HEK293 (cell line): ENCODE results near the gene DSC1.

Experiments
- CTCF ChIA-PET: fragments of 350-600 bp; formaldehyde crosslinking; extraction: SDS; loops from one replicate; lab custom pipeline; 2021; ENCODE audit warnings: antibody characterized with exemption; lab: Yijun Ruan, JAX
- POLR2A ChIA-PET: fragments of 300-600 bp; formaldehyde crosslinking; extraction: SDS; loops from one replicate; lab custom pipeline; 2020; ENCODE audit warnings: antibody characterized with exemption, inconsistent platforms; lab: Yijun Ruan, JAX
- H3K27ac ChIP-seq: fragments of 200-500 bp; sonication (Bioruptor generic); 2 replicates; pipeline ENCODE4 v1.5.1; 2014; ENCODE audit warnings: low read depth, low read length, control low read depth, inconsistent platforms; ENCODE audit errors: extremely low read depth
- H3K36me3 ChIP-seq, 2 experiments: fragments of 200-500 bp in 1 of 2; sonication (Bioruptor generic) in 1 of 2; 1 replicate in 1 of 2; 2 replicates in 1 of 2; pipeline ENCODE4 v1.5.1; 2014 to 2017; ENCODE audit warnings: inconsistent platforms in 2 of 2, low read length in 2 of 2; ENCODE audit not compliant: control insufficient read depth in 2 of 2, insufficient read depth in 1 of 2
- H3K4me1 ChIP-seq: fragments of 200-500 bp; sonication (Bioruptor generic); 2 replicates; pipeline ENCODE4 v1.5.1; 2014; ENCODE audit warnings: mild to moderate bottlenecking, low read length, inconsistent platforms; ENCODE audit not compliant: control insufficient read depth, insufficient read depth
- H3K4me3 ChIP-seq: 2 replicates; pipeline ENCODE4 v1.5.1; 2011; ENCODE audit warnings: low read depth, mild to moderate bottlenecking, control low read depth, low read length, moderate library complexity
- H3K9me3 ChIP-seq: fragments of 200-500 bp; sonication (Bioruptor generic); 2 replicates; pipeline ENCODE4 v1.5.1; 2014; ENCODE audit warnings: low read depth, low read length, inconsistent platforms; ENCODE audit not compliant: control insufficient read depth, insufficient read depth
- HOXC10 ChIP-seq: sonication (generic); formaldehyde crosslinking; IDR thresholded peaks from 2 replicates; pipeline ENCODE4 v1.8.1; 2023; ENCODE audit warnings: mild to moderate bottlenecking, missing genetic modification reagents
- KLF16 ChIP-seq: fragments of 450-650 bp; formaldehyde crosslinking; IDR thresholded peaks from 2 replicates; pipeline ENCODE4 v1.5.1; 2017; ENCODE audit warnings: missing biosample characterization, missing genetic modification characterization
- PRDM1 ChIP-seq: fragments of 450-650 bp; formaldehyde crosslinking; IDR thresholded peaks from 2 replicates; pipeline ENCODE4; 2016; ENCODE audit warnings: missing biosample characterization, missing genetic modification characterization
- REPIN1 ChIP-seq: fragments of 450-650 bp; formaldehyde crosslinking; IDR thresholded peaks from 2 replicates; pipeline ENCODE4 v1.5.1; 2017; ENCODE audit warnings: missing biosample characterization, missing genetic modification characterization, low read depth
- TRIM28 ChIP-seq: IDR thresholded peaks from 2 replicates; pipeline ENCODE4 v1.6.1; 2011; ENCODE audit warnings: low read length, control low read depth, borderline replicate concordance
- ZBTB1 ChIP-seq: fragments of 450-650 bp; formaldehyde crosslinking; IDR thresholded peaks from 2 replicates; pipeline ENCODE4 v1.5.1; 2016; ENCODE audit warnings: missing biosample characterization, missing genetic modification characterization
- ZBTB8A ChIP-seq: fragments of 450-650 bp; formaldehyde crosslinking; IDR thresholded peaks from 2 replicates; pipeline ENCODE4 v1.5.1; 2016; ENCODE audit warnings: missing biosample characterization, missing genetic modification characterization
- ZNF146 ChIP-seq: fragments of 450-650 bp; formaldehyde crosslinking; IDR thresholded peaks from 2 replicates; pipeline ENCODE4 v1.5.1; 2016; ENCODE audit warnings: missing biosample characterization, missing genetic modification characterization
- ZNF350 ChIP-seq: fragments of 450-650 bp; formaldehyde crosslinking; IDR thresholded peaks from 2 replicates; pipeline ENCODE4 v1.5.0; 2017; ENCODE audit warnings: missing biosample characterization, mild to moderate bottlenecking, missing genetic modification characterization
- ZNF629 ChIP-seq: fragments of 450-650 bp; formaldehyde crosslinking; IDR thresholded peaks from 2 replicates; pipeline ENCODE4 v1.5.1; 2017; ENCODE audit warnings: missing biosample characterization, missing genetic modification characterization
- ZNF785 ChIP-seq: fragments of 450-650 bp; formaldehyde crosslinking; IDR thresholded peaks from 2 replicates; pipeline ENCODE4 v1.5.1; 2016; ENCODE audit warnings: missing biosample characterization, missing genetic modification characterization
- TF ChIP-seq, protein P1 (sequence below): fragments of 450-650 bp; formaldehyde crosslinking; IDR thresholded peaks from 2 replicates; pipeline ENCODE4 v1.5.1; 2016; ENCODE audit warnings: missing biosample characterization, missing genetic modification characterization
- TF ChIP-seq, protein P2 (sequence below): fragments of 450-650 bp; formaldehyde crosslinking; IDR thresholded peaks from 2 replicates; pipeline ENCODE4 v1.5.1; 2017; ENCODE audit warnings: missing biosample characterization, missing genetic modification characterization
- TF ChIP-seq, protein P3 (sequence below): fragments of 450-650 bp; formaldehyde crosslinking; IDR thresholded peaks from 2 replicates; pipeline ENCODE4 v1.5.1; 2016; ENCODE audit warnings: missing biosample characterization, missing genetic modification characterization
- TF ChIP-seq, protein P4 (sequence below): fragments of 450-650 bp; formaldehyde crosslinking; IDR thresholded peaks from 2 replicates; pipeline ENCODE4 v1.5.1; 2016; ENCODE audit warnings: missing biosample characterization, missing genetic modification characterization
- TF ChIP-seq, protein P5 (sequence below): fragments of 450-650 bp; formaldehyde crosslinking; optimal IDR thresholded peaks from 2 replicates; pipeline ENCODE3; 2016; ENCODE audit warnings: missing biosample characterization, mild to moderate bottlenecking, missing genetic modification characterization
- TF ChIP-seq, protein P6 (sequence below): fragments of 450-650 bp; formaldehyde crosslinking; IDR thresholded peaks from 2 replicates; pipeline ENCODE4 v1.5.1; 2016; ENCODE audit warnings: missing biosample characterization, missing genetic modification characterization

The DSC1 gene

DNA sequence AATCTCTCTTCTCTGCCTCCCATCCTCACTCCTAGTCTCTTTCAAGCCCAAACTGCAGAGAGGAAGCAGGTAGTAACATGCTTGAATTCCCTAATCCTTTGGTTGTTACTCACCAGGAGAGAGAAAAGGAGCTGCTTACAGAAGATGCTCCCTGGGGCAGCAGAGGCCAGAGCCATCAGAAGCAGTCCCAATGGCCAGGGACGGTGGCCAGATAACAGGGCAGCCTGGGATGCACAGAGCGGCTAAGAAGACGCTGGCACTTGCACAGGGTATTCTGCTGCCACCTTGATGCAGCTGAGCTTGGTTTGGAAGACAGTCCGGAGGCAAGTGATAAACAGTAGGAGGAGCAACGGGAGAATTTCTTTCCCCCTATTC is 250 bp downstream of the DSC1 start (continued):
- TF ChIP-seq ZNF629 (tag by site-specific recombination) (no peak), ZNF146 (tag by site-specific recombination) (no peak)

DNA sequence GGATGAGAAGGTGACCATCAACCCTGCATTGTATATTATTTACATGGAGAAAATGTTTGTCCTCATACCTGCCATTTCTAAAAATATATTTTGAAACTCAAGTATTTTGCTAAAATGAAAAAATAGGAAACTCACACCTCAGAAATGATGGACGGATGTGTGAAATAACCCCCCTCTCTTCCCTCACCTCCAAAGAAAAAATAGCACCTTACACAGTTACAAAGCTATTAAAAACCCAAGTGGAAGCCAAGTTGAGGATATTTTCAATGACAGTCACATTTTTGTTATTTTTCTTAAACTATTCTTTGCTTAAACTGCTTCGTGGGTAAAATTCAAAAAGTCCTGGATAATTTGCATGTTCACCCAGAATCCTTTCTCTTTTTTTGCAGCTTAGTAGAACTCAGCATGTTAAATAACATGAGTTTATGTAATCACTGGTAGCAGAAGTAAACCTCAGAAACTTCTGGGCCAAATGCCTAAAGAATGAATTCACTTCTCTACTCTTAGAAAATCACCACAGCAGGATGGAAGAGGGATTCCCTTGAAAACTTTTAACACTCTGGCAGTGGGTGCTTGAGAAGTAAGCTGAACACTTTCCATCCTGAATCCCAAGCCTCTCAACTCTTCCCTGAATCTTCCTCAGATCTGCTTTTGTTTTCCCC is 768 bp downstream of the DSC1 start:
- Histone ChIP-seq H3K9me3 (no peaks in the 10 kb centered on the region), H3K4me3 (no peak overlapping the region), H3K36me3 (no peaks in the 10 kb centered on the region), H3K27ac (no peak overlapping the region), H3K4me1 (no peaks in the 10 kb centered on the region)
- TF ChIP-seq ZBTB1 (tag by site-specific recombination) (no peak), KLF16 (no peak)
- TF ChIP-seq, protein P1, sequence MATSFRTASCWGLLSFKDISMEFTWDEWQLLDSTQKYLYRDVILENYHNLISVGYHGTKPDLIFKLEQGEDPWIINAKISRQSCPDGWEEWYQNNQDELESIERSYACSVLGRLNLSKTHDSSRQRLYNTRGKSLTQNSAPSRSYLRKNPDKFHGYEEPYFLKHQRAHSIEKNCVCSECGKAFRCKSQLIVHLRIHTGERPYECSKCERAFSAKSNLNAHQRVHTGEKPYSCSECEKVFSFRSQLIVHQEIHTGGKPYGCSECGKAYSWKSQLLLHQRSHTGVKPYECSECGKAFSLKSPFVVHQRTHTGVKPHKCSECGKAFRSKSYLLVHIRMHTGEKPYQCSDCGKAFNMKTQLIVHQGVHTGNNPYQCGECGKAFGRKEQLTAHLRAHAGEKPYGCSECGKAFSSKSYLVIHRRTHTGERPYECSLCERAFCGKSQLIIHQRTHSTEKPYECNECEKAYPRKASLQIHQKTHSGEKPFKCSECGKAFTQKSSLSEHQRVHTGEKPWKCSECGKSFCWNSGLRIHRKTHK (tag by site-specific recombination), result no peak
- POLR2A ChIA-PET, result no interaction called here
- CTCF ChIA-PET, result interaction anchor here (0.6 to 1.9 kb wide), 2 partner anchors 10 to 193 kb away, joined by 3 to 8 read pairs; no protein-coding TSS in a partner anchor

DNA sequence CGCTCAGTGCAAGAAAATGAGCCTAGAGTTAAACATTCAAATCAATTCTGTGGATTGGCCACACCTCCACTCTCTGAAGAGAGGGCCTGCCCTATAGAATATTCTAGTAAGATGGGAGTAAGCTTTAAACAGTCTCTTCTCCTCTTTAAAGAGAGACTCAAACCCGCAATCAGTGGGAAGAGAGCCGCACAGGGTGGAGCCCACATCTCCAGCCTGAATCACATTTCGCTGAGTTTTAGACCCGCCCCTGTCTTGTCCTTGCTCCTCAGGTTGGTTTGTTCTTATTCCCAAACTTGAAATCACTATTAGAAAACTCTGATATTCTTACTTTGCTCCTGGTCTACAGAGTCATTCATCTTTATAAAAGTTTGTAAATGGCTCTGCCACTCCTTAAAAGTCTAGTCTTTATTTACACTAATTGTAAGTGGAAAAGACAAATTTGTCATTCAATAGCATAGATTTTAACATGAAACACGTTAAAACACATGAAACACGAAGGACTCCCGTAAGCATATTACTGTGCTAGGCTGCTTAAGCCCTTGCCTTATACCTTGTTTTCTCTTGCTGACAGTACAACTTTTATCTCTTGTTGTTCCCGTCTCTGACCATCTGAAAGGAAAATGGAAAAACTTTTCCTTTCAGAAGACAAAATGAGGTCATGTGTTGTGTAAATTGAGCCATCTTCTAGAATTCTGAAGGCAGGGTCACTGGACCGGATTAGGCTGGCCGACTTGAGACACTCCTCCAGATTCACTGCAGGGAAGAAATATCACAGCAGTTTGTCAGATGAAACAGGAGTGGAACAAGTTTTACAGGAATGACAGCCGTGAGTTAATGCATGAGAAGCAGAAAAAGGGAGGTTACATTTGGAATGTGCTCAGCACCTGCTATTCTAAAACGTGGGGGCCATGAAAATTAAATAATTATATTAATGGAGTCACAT is 5.6 kb downstream of the DSC1 start:
- TF ChIP-seq, protein P2, sequence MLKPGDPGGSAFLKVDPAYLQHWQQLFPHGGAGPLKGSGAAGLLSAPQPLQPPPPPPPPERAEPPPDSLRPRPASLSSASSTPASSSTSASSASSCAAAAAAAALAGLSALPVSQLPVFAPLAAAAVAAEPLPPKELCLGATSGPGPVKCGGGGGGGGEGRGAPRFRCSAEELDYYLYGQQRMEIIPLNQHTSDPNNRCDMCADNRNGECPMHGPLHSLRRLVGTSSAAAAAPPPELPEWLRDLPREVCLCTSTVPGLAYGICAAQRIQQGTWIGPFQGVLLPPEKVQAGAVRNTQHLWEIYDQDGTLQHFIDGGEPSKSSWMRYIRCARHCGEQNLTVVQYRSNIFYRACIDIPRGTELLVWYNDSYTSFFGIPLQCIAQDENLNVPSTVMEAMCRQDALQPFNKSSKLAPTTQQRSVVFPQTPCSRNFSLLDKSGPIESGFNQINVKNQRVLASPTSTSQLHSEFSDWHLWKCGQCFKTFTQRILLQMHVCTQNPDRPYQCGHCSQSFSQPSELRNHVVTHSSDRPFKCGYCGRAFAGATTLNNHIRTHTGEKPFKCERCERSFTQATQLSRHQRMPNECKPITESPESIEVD (tag by site-specific recombination), result peak; percentile 47; the same call in 1 of the 2 replicates
- TF ChIP-seq PRDM1 (tag by site-specific recombination) (peak; percentile 54; the same call in 1 of the 2 replicates), TRIM28 (peak; percentile 44; the same call in 1 of the 2 replicates), ZNF350 (no peak)
- TF ChIP-seq, protein P1 (tag by site-specific recombination), result no peak
- TF ChIP-seq, protein P3, sequence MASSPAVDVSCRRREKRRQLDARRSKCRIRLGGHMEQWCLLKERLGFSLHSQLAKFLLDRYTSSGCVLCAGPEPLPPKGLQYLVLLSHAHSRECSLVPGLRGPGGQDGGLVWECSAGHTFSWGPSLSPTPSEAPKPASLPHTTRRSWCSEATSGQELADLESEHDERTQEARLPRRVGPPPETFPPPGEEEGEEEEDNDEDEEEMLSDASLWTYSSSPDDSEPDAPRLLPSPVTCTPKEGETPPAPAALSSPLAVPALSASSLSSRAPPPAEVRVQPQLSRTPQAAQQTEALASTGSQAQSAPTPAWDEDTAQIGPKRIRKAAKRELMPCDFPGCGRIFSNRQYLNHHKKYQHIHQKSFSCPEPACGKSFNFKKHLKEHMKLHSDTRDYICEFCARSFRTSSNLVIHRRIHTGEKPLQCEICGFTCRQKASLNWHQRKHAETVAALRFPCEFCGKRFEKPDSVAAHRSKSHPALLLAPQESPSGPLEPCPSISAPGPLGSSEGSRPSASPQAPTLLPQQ, result no peak
- TF ChIP-seq, all 188 proteins: peak for 3
- Histone ChIP-seq H3K4me3 (no peak overlapping the region), H3K27ac (no peak overlapping the region), H3K36me3 (no peaks in the 10 kb centered on the region), H3K9me3 (no peaks in the 10 kb centered on the region), H3K4me1 (no peaks in the 10 kb centered on the region)
- CTCF ChIA-PET, result interaction anchor here (0.6 kb wide), 1 partner anchor 48 kb away, joined by 3 read pairs; no protein-coding TSS in a partner anchor
- POLR2A ChIA-PET, result no interaction called here

DNA sequence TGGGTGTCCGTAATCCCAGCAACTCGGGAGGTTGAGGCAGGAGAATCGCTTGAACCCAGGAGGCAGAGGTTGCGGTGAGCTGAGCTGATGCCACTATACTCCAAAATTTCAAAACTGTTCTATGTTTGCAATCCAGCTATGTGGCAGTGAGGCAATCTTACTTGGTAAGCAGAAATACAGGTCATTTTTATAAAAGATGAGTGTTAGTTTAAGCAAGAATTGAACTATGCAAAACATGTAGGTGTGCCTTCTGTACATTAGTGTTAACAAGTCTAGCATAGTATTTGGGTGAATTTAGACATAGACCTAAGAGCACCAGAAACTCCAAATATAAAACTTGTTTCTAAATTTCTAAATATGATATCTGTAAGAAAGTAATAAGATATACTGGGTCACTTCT is 7.2 kb downstream of the DSC1 start:
- ChIA-PET POLR2A (no interaction called here), CTCF (no interaction called here)
- no peak overlapping the region for H3K27ac ChIP-seq
- H3K36me3 ChIP-seq, result no peaks in the 10 kb centered on the region
- no peaks in the 10 kb centered on the region for H3K4me1 ChIP-seq
- H3K9me3 ChIP-seq, result no peaks in the 10 kb centered on the region
- no peak overlapping the region for H3K4me3 ChIP-seq
- no peak for TF ChIP-seq ZNF785
- TF ChIP-seq, protein P4, sequence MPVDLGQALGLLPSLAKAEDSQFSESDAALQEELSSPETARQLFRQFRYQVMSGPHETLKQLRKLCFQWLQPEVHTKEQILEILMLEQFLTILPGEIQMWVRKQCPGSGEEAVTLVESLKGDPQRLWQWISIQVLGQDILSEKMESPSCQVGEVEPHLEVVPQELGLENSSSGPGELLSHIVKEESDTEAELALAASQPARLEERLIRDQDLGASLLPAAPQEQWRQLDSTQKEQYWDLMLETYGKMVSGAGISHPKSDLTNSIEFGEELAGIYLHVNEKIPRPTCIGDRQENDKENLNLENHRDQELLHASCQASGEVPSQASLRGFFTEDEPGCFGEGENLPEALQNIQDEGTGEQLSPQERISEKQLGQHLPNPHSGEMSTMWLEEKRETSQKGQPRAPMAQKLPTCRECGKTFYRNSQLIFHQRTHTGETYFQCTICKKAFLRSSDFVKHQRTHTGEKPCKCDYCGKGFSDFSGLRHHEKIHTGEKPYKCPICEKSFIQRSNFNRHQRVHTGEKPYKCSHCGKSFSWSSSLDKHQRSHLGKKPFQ (tag by site-specific recombination), result no peak
- no peak for TF ChIP-seq ZBTB8A (tag by site-specific recombination)
- TF ChIP-seq, protein P5, sequence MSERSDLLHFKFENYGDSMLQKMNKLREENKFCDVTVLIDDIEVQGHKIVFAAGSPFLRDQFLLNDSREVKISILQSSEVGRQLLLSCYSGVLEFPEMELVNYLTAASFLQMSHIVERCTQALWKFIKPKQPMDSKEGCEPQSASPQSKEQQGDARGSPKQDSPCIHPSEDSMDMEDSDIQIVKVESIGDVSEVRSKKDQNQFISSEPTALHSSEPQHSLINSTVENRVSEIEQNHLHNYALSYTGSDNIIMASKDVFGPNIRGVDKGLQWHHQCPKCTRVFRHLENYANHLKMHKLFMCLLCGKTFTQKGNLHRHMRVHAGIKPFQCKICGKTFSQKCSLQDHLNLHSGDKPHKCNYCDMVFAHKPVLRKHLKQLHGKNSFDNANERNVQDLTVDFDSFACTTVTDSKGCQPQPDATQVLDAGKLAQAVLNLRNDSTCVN, result no peak
- TF ChIP-seq, protein P6, sequence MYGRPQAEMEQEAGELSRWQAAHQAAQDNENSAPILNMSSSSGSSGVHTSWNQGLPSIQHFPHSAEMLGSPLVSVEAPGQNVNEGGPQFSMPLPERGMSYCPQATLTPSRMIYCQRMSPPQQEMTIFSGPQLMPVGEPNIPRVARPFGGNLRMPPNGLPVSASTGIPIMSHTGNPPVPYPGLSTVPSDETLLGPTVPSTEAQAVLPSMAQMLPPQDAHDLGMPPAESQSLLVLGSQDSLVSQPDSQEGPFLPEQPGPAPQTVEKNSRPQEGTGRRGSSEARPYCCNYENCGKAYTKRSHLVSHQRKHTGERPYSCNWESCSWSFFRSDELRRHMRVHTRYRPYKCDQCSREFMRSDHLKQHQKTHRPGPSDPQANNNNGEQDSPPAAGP (tag by site-specific recombination), result no peak
- no peak for TF ChIP-seq HOXC10 (CRISPR knock-in tag)
- TF ChIP-seq REPIN1 (tag by site-specific recombination), result no peak
